Adrenal gland (tissue), 5 donors: ENCODE results near the gene NAGPA.

Experiments
- CTCF ChIP-seq, 6 experiments: fragments of 450-650 bp in 4 of 6; fragments of 200-600 bp in 2 of 6; sonication (generic) in 1 of 6; IDR thresholded peaks; 1 replicate in 5 of 6; 2 replicates in 1 of 6; pipeline versions ENCODE4 v1.5.1 to v1.8.0; 2016 to 2021; ENCODE audit warnings: antibody characterized with exemption in 6 of 6, mild to moderate bottlenecking in 2 of 6, moderate library complexity in 1 of 6
- POLR2A ChIP-seq, 2 donors: fragments of 450-650 bp; IDR thresholded peaks; one replicate each; pipeline ENCODE4 v1.6.1; 2017; ENCODE audit warnings: antibody characterized with exemption in 2 of 2, mild to moderate bottlenecking in 2 of 2, moderate library complexity in 1 of 2
- donor health status: DM: no; HTN: no; CAD: no.

DNA sequence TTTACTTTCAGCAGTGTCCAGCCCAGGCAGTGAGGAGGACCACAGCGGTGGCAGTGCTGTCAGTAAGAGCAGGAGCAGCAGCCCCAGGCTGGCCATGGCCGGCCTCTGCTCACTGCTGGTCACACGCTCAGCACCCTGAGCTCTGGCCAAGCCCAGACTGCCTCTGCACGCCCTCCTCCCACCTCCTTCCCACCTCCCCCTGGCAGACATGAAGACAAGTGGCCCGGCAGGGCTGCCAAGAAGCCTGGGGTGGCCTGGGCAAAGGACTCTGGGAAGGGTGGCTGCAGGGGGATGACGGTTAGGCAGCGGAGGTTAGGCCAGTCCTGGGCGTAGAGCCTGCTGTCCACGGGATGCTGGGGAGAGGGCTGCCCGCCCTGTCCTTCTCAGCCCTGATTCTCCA, 32.1 kb upstream of the NAGPA start, which contains the start of gene C16orf89:
- TF ChIP-seq POLR2A (IDR thresholded peaks at IDR 0.05) (no peak), CTCF (IDR thresholded peaks at IDR 0.05) (no peak)
